HFFc6 (cell line): ENCODE data around the gene SLC15A3. TPM values are rescaled to one million over a fixed set of nuclear protein-coding genes. Genes with fewer than 3 reads are reported as not detected.

Source experiments
- DNase-seq: peaks from one replicate; pipeline ENCODE4 v3.0.0-alpha.2; 2018
- H3K27ac Mint-ChIP-seq: 2 replicates; pipeline ENCODE4 v1.8.0; 2020; ENCODE audit warnings: mild to moderate bottlenecking, mixed read lengths
- H3K27me3 Mint-ChIP-seq: 2 replicates; pipeline ENCODE4 v1.8.0; 2021; ENCODE audit warnings: mild to moderate bottlenecking, moderate library complexity, mixed read lengths; ENCODE audit not compliant: insufficient read depth
- H3K36me3 Mint-ChIP-seq: 2 replicates; pipeline ENCODE4 v1.8.0; 2021; ENCODE audit warnings: low read depth, mixed read lengths
- H3K4me1 Mint-ChIP-seq: 2 replicates; pipeline ENCODE4 v1.8.0; 2020; ENCODE audit warnings: low read depth, mixed read lengths
- H3K4me3 Mint-ChIP-seq: 2 replicates; pipeline ENCODE4 v1.8.0; 2020; ENCODE audit warnings: mild to moderate bottlenecking, moderate library complexity, mixed read lengths
- H3K9me3 Mint-ChIP-seq: 2 replicates; pipeline ENCODE4 v1.8.0; 2020; ENCODE audit warnings: mild to moderate bottlenecking, mixed read lengths
- CTCF ChIP-seq: fragments of 200-600 bp; sonication (generic); IDR thresholded peaks from 2 replicates; pipeline ENCODE4 v1.5.0; 2021; ENCODE audit warnings: antibody characterized with exemption, mild to moderate bottlenecking
- total RNA-seq, 6 experiments: library from RNA; stranded (reverse); fragmentation: NEBNext Ultra II Directional; extraction: Animal tissue kit (Norgen Biotek cat#: 25700); gene quantifications; 2 replicates in 1 of 6; 3 replicates in 5 of 6; pipeline ENCODE4 v1.2.3, GENCODE V29; 2021

Gene SLC15A3
- total RNA-seq, 6 experiments from 2014 or later: 2.7 to 6.6 (median 3.4) TPM

GRCh38 chr11:60932605-60933356 lies 19.2 kb downstream of the SLC15A3 start:
- Mint-ChIP-seq H3K4me1 (no peaks in the 10 kb centered on the region), H3K27ac (no peak overlapping the region), H3K9me3 (no peaks in the 10 kb centered on the region), H3K27me3 (no peaks in the 10 kb centered on the region; the same call in 1 of the 2 replicates), H3K36me3 (no peaks in the 10 kb centered on the region), H3K4me3 (no peak overlapping the region)
- TF ChIP-seq CTCF: no peak
- DNase-seq: no peak

DNA sequence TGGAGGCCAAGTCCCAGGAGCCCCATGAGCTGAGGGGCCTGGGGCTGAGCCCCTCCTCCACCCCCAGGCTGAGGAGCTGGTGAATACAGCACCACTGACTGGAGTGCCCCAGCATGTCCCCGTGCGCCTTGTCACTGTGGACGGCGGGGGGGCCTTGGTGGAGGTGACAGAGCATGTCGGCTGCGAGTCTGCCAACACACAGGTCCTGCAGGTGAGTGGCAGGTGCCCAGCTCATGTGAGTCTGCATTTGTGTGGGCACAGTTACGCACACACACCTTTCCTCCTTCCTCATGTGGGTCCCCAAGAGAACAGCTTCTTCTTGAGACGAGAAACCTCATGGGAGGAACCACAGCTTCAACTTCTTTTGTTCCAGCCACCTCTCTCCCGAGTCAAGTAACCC lies 20.1 kb downstream of the SLC15A3 start:
- H3K9me3 Mint-ChIP-seq: no peaks in the 10 kb centered on the region
- no peaks in the 10 kb centered on the region for H3K27me3 Mint-ChIP-seq
- H3K4me3 Mint-ChIP-seq: no peak overlapping the region
- H3K36me3 Mint-ChIP-seq: no peaks in the 10 kb centered on the region
- DNase-seq: no peak
- no peak overlapping the region for H3K27ac Mint-ChIP-seq
- H3K4me1 Mint-ChIP-seq: no peaks in the 10 kb centered on the region
- TF ChIP-seq CTCF: no peak

GRCh38 chr11:60930394-60930793 lies 21.6 kb downstream of the SLC15A3 start:
- Mint-ChIP-seq H3K4me3 (no peak overlapping the region), H3K27me3 (no peaks in the 10 kb centered on the region), H3K9me3 (no peaks in the 10 kb centered on the region), H3K36me3 (no peaks in the 10 kb centered on the region), H3K4me1 (peaks cover 8% of the 10 kb centered on the region), H3K27ac (no peak overlapping the region)
- no peak for DNase-seq
- no peak for TF ChIP-seq CTCF

DNA sequence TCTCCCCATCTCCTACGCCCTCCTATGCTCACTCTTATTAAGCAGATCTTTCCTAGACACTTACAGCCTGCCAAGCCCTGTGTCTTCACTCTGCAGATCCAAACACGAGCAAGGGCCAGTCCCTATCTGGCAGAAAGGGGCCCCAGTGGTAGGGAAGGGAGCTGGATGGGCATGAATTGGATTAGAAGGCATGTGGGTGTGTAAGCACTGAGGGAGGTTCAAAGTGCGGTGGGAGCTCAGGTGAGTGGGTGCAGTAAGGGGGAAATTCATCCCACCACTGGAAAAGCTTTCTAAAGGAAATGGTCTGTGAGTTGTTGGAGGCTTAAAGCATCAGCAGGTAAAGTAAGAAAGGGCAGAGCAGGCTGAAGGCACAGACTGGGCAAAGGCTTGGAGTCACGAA lies 22.2 kb downstream of the SLC15A3 start:
- Mint-ChIP-seq H3K27me3 (no peaks in the 10 kb centered on the region), H3K9me3 (no peaks in the 10 kb centered on the region), H3K4me1 (peaks cover 13% of the 10 kb centered on the region), H3K27ac (no peak overlapping the region), H3K36me3 (no peaks in the 10 kb centered on the region), H3K4me3 (no peak overlapping the region)
- no peak for DNase-seq
- TF ChIP-seq CTCF: no peak

DNA sequence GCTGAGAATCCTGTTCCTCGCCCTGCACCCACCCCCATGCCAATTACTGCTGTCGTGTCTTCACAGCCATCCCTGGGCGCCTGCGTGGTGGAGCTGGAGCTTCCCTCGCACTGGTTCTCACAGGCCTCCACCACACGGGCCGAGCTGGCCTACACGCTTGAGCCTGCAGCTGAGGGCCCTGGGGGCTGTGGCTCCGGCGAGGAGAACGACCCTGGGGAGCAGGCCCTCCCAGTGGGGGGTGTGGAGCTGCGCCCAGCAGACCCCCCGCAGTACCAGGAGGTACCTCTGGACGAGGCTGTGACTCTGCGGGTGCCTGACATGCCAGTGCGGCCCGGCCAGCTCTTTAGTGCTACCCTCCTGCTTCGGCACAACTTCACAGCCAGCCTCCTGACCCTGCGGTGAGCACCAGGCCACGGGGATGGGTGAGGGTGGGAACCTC lies 23.4 kb downstream of the SLC15A3 start:
- TF ChIP-seq CTCF: no peak
- DNase-seq: no peak
- Mint-ChIP-seq H3K4me1 (peaks cover 13% of the 10 kb centered on the region), H3K27me3 (no peaks in the 10 kb centered on the region), H3K27ac (no peak overlapping the region), H3K9me3 (no peaks in the 10 kb centered on the region), H3K4me3 (no peak overlapping the region), H3K36me3 (no peaks in the 10 kb centered on the region)
